Left colon (tissue), 2 donors: Measurements from ENCODE around the gene LRBA. TPM values are rescaled to one million over a fixed set of nuclear protein-coding genes. Genes with fewer than 3 reads are reported as not detected.
A peak's percentile ranks its signal among the peaks of the same experiment; 100 is the strongest.
"Not testable (repeated sequence)": the region's sequence is repeated elsewhere in the genome, so short reads cannot be mapped to it uniquely, and the experiment has no call there.

Experiments
- ATAC-seq: fragments of 200-7000 bp; cut with Tn5 transposase; one replicate; pipeline ENCODE4 v1.9.1; 2020; ENCODE audit warnings: mild to moderate bottlenecking, moderate library complexity
- DNase-seq, 2 donors: peaks; one replicate each; pipeline ENCODE4 v3.0.0-alpha.2; 2020
- intact Hi-C, 2 donors: fragments of 100-400 bp; cut with DNase I in 1 of 2; cut with micrococcal nuclease in 1 of 2; formaldehyde crosslinking; loops; one replicate each; pipeline versions ENCODE4 v1.11.2 to v1.14.0; 2022; cut with DNase I, micrococcal nuclease
- total RNA-seq, 2 donors: library from RNA; stranded (reverse); fragmentation: NEBNext Ultra II Directional; extraction: Animal tissue kit (Norgen Biotek cat#: 25700); gene quantifications; one replicate each; pipeline ENCODE4 v1.2.1, GENCODE V29; 2021
- donor health status: DM: no; HTN: no; CAD: no.
- donor health status: DM: yes; HTN: yes; CAD: no.

Gene LRBA
- total RNA-seq, 2 donors from 2014 or later, result 65.7 to 80.0 TPM

DNA sequence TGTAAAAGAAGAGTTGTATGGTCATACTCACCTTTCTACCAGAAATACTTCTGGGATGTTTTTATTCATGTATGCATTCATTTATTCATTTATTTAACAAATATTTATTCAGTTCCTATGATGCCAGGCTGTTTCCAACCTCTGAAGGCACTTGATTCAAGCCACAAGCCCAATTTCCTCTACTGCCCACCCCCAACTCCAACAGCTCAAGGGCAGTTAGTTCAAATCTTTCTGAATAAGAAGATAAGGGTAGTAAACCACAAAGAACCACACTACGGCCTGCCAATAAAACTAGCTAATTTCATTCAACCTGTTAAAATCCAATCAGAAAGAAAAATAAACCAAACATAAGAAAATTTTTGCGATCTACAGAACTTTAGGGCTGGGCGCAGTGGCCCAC lies 31.2 kb downstream of the LRBA start:
- no peak for DNase-seq
- ATAC-seq, result no peak
- intact Hi-C loops, result no loop called here

DNA sequence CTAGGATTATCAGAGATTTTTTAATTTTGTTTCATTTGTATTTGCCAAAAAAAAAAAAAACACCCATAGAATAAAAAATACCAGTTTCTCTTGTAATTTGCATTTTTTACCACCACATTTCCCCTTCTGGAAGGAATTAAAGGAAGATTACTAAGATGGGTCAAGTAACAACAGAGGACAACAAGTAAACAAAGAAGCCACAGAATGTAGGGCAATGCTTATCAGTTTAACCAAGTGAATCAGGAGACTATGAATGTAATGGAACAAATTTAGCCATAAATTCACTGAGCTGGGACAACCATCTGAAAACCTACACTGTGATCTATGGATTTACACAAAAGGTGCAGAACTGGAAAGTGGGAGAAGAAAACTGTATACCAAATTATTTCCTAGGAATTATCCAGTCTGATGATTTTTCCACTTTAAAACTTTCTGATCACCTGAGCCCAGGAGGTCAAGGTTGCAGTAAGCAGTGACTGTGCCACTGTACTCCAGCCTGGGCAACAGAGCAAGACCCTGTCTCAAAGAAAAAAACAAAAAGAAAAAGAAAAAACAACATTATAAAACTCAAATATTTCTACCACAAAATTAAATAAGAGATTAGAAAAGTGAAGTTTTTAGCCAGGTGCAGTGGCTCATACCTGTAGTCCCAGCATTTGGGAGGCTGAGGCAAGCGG lies 32.4 kb downstream of the LRBA start:
- intact Hi-C loops, result no loop called here
- ATAC-seq (no peak), DNase-seq (no peak)

DNA sequence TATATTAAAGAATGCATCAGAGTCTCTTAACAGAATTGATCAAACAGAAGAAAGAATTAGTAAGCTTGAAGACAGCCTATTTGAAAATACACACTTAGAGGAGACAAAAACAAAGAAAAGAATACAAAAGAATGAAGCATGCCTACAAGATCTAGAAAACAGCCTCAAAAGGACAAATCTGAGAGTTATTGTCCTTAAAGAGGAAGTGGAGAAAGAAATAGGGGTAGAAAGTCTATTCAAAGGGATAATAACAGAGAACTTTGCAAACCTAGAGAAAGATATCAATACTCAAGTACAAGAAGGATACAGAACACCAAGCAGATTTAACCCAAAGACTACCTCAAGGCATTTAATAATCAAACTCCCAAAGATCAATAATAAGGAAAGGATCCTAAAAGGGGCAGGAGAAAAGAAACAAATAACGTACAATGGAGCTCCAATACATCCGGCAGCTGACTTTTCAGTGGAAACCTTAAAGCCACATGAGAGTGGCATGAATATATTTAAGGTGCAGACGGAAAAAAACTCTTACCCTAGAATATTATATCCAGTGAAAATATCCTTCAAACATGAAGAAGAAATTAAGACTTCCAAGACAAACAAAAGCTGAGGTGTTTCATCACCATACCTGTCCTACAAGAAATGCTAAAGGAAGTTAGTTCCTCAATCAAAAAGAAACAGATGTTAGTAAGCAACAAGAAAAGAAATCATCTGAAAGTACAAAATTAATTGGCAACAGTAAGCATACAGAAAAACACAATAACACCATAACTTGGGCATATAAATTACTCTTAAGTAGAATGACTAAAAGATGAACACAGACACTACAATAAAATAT lies 36.1 kb downstream of the LRBA start:
- intact Hi-C loops, result no loop called here
- ATAC-seq, result peak; percentile 22
- no peak for DNase-seq

GRCh38 chr4:150976478-150977118 lies 38.5 kb downstream of the LRBA start:
- intact Hi-C loops, result no loop called here
- ATAC-seq (no peak), DNase-seq (no peak)

DNA sequence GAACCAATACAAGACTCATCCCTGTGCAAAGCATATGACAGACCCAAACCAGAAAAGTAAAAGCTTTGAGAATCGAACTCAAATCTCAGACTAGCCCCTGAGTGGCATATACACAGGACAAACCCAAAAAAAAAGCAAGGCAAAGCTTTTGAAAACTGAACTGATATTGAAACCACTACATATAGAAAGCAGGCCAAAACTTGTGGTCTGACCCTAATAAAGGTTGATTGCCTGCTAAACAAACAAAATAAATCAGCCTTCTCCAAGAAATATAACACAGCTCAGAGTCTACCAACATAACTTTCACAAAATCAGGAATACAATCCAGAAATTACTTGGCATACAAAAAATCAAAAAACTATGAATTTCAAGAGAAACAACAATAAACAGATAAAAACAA lies 40.3 kb downstream of the LRBA start:
- DNase-seq (no peak), ATAC-seq (peak; percentile 50)
- intact Hi-C loops, result no loop called here

DNA sequence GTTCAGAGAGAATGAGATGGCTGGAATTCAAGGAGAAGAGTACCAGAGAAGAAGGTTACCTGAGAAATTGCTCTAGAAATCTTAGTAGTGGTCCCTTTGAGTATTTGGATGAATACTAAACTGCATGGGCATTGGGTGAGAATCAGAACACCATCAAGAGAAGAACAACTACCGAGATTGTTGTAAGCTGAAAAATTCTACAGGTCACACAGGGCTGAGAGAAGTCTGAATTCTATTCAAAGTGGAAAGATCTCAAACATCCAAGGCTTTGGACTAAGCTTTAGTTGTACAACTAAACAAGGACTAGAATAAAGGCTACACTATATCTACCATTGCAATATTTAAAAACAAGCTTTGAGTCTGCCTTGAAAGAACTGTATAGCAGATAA lies 40.8 kb downstream of the LRBA start:
- no peak for DNase-seq
- intact Hi-C loops, result no loop called here
- ATAC-seq, result peak; percentile 7

- ATAC-seq (peak; percentile 85), DNase-seq (no peak)
- intact Hi-C loops, result no loop called here
These were observed 41.3 kb downstream of the LRBA start for GRCh38 chr4:150973626-150974251.

DNA sequence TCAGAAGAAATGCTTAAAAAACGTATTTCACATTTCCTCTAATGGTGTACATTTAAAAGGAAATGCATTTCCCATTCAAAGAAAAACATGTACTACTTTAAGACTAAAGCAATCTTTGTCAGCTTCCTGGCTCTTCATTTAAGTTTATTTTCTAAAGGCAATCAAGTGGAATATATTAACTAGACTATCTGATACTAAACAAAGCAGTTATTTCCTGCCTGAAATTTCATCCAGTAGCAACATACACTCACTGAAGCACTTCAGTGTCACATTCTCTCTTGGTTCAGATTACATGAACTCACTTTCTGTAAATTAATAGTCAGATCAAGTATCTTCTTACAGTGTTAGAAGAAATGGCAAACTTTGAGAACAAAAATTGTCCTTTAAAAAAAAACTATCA lies 42.5 kb downstream of the LRBA start:
- intact Hi-C loops, result no loop called here
- DNase-seq (no peak), ATAC-seq (no peak)

- DNase-seq, result no peak
- intact Hi-C loops, result no loop called here
- ATAC-seq, result no peak
These were observed 43.2 kb downstream of the LRBA start for GRCh38 chr4:150971901-150972300.

- ATAC-seq (no peak), DNase-seq (no peak)
- intact Hi-C loops, result no loop called here
These were observed 44.4 kb downstream of the LRBA start for GRCh38 chr4:150970685-150971151.

GRCh38 chr4:150964754-150965153 lies 50.3 kb downstream of the LRBA start:
- no peak for ATAC-seq
- no peak for DNase-seq
- intact Hi-C loops, result no loop called here

GRCh38 chr4:150963602-150964345 lies 51.3 kb downstream of the LRBA start:
- intact Hi-C loops, ATAC-seq, DNase-seq: not testable (repeated sequence)

GRCh38 chr4:150962245-150962644 lies 52.8 kb downstream of the LRBA start:
- ATAC-seq, result no peak
- intact Hi-C loops, result no loop called here
- no peak for DNase-seq

GRCh38 chr4:150961566-150961965 lies 53.5 kb downstream of the LRBA start:
- ATAC-seq (no peak), DNase-seq (no peak)
- intact Hi-C loops, result no loop called here

DNA sequence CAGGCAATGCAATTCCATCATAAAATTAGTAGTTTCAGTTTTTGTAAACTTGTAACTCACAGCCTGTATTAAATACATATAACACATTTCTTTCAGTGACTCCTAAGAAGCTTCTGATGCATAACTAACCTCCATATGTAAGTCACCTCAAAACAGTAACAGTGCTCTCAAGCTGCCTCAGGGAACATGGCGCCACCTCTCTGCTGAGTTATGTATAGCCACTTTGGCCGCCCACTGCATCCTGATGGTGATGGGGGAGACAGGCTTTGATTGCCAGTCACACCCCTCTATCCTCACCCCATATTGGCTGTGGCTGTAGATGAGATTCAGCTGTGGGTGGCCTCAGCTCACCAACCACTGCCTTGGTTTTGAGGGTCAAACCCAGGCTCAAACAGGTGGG lies 54.3 kb downstream of the LRBA start:
- DNase-seq, result peak in 1 of 2 donors; percentile 24
- peak; percentile 81 for ATAC-seq
- intact Hi-C loops, result no loop called here

DNA sequence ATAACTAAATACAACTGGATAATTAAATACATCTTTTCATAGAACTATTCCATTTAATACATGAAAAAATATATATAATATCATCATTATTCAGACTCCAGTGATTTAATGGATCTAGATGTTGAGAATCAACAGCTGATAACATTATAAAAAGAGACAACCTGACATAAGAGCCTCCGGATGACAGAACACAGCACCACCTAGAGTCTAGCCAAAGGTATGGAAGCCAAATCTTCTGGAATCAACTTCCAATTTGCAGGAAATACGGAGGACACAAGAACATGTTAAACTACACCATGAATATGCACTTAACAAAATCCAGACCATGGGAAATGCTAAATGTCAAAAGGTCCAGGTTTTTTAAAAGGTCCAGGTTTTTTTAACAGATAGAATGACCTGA lies 55.0 kb downstream of the LRBA start:
- ATAC-seq (peak; percentile 78), DNase-seq (no peak)
- intact Hi-C loops, result no loop called here

DNA sequence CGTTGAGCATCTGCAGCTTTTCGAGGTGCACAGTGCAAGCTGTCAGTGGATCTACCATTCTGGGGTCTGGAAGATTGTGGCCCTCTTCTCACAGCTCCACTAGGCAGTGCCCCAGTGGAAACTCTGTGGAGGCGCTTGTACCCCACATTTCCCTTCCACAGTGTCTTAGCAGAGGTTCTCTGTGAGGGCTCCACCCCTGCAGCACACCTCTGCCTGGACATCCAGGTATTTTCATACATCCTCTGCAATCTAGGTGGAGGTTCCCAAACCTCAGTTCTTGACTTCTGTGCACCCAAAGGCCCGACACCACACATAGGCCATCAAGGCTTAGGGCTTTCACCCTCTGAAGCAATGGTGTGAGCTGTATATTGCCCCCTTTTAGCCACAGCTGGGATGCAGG lies 57.1 kb downstream of the LRBA start:
- ATAC-seq, DNase-seq, intact Hi-C loops: not testable (repeated sequence)

GRCh38 chr4:150957095-150957494 lies 58.0 kb downstream of the LRBA start:
- DNase-seq, intact Hi-C loops, ATAC-seq: not testable (repeated sequence)

DNA sequence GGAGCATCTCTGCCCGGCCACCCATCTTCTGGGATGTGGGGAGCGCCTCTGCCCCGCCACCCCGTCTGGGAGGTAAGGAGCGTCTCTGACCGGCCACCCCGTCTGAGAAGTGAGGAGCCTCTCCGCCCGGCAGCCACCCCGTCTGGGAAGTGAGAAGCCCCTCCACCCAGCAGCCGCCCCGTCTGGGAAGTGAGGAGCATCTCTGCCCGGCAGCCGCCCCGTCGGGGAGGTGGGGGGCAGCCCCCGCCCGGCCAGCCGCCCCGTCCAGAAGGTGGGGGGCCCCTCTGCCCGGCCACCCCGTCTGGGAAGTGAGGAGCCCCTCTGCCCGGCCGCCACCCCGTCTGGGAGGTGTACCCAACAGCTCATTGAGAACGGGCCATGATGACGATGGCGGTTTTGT lies 61.2 kb downstream of the LRBA start:
- DNase-seq, ATAC-seq, intact Hi-C loops: not testable (repeated sequence)
